Brain pericyte (primary cell): Measurements from ENCODE around the gene ALDOB.
"Not testable (repeated sequence)": the region's sequence is repeated elsewhere in the genome, so short reads cannot be mapped to it uniquely, and the experiment has no call there.

Experiments
- DNase-seq: peaks from one replicate; pipeline ENCODE4 v3.0.0-alpha.2; 2012; ENCODE audit warnings: low read depth, low spot score

ALDOB gene

GRCh38 chr9:101384873-101385536 is 50.6 kb downstream of the ALDOB start, which contains the start of gene BAAT:
Gene BAAT (minus strand): TSS chr9:101385006. CDS start chr9:101371404, 13,602 bp downstream.
- DNase-seq: not testable (repeated sequence)

- no peak for DNase-seq
These were observed 52.2 kb downstream of the ALDOB start for GRCh38 chr9:101383361-101383760.

GRCh38 chr9:101381833-101382342 is 53.7 kb downstream of the ALDOB start:
- no peak for DNase-seq

- DNase-seq: no peak
These were observed 54.5 kb downstream of the ALDOB start for GRCh38 chr9:101381118-101381517.

GRCh38 chr9:101380295-101380694 is 55.3 kb downstream of the ALDOB start:
- DNase-seq: no peak

- DNase-seq: no peak
These were observed 59.3 kb downstream of the ALDOB start for GRCh38 chr9:101376111-101376848.

- DNase-seq: no peak
These were observed 60.0 kb downstream of the ALDOB start for GRCh38 chr9:101375546-101375945.

GRCh38 chr9:101372327-101373118 is 63.1 kb downstream of the ALDOB start:
- no peak for DNase-seq

- DNase-seq: no peak
These were observed 63.8 kb downstream of the ALDOB start for GRCh38 chr9:101371813-101372212.
